ENCODE results near the gene AKT1S1. TPM values are rescaled to one million over a fixed set of nuclear protein-coding genes. Genes with fewer than 3 reads are reported as not detected.

AKT1S1 gene
- total RNA-seq, 1 experiment from 2014 or later, result 12.8 TPM

DNA sequence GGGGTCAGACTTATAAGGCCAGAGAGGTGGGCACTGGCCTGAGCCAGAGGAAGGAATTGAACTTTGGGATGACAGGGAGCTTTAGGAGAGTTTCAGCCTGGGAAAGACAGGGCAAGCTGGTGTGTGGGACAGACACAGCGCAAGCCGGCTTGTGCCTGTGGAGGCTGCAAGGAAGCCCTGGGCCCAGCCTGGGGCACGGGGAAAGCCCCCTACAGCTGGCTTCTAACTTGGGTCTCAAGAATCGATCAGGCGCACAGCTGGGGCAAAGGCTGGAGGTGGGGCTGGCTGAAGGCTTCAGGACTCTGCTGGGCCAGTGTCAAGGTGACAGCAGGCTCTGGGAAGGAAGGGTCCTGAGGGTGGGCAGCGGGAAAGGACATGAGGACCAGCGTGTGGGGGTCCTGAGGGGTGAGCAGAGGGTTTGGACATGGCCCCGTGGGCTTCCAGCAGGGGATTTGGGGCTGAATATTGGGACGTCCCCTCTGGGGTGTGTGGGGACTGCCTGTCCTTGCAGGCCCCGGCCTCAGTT, 23.2 kb downstream of the AKT1S1 start:
- DNase-seq (ENCODE audit: low spot score), result no peak

DNA sequence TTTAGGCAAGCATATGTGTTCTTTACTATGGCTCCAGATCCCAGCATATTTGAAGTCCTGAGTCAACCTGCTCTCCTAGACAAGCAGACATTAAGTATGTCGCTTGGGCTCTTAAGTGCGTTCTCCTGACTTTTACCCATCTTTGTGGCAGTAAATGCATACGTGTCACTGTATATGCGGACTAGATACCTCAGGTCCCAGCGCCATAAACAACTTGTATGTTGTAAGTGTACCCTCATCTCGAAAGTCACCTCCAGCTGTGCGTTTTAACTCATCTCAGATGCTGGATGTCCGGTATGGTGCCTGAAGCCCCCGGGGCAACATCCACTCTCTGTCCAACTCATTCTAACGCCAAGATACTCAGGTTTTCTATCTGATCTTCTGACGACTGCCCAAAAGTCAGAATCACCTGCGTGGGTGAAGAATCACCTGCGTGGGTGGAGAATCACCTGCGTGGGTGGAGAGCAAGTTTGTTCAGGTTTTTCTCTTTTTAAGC, 24.5 kb downstream of the AKT1S1 start:
- DNase-seq (ENCODE audit: low spot score), result no peak

DNA sequence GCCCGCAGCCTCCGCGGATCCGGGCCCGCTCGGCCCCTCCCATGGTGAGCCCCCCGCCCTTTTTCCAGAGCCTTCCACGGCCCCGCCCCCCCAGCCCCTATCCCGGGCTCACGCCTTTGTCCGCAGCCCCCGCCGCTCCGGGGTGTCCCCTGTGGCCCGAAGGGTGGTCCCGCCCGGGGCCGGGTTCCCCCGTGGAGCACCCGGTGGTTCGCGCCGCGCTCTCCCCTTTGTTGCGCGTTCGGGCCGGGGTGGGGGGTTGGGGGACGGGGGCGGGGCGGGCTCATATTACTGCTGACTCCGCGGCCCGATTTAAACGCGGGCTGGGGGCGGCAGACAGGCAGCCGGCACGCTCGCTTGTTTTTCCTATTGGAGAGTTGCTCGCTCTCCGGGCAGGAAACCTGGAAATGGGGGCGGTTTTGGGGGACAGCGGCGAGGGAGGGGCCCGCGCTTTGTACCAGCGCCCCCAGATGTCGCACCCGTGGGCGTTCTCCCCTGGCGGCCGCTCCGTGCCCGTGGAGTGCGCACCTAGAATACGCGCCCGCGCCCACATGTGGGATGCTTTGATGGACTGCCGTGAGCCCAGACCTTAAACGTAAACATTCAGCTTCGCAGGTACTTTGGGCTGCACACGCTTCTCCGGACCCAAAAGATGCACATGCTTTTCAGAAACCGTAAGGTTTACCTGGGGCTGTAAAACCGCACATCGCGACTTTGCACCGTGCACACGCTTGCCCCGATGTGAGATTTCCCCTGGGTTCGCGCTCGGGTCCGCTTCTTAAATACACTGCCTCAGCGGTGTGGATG, 25.5 kb downstream of the AKT1S1 start:
- no peak for DNase-seq (ENCODE audit: low spot score)

DNA sequence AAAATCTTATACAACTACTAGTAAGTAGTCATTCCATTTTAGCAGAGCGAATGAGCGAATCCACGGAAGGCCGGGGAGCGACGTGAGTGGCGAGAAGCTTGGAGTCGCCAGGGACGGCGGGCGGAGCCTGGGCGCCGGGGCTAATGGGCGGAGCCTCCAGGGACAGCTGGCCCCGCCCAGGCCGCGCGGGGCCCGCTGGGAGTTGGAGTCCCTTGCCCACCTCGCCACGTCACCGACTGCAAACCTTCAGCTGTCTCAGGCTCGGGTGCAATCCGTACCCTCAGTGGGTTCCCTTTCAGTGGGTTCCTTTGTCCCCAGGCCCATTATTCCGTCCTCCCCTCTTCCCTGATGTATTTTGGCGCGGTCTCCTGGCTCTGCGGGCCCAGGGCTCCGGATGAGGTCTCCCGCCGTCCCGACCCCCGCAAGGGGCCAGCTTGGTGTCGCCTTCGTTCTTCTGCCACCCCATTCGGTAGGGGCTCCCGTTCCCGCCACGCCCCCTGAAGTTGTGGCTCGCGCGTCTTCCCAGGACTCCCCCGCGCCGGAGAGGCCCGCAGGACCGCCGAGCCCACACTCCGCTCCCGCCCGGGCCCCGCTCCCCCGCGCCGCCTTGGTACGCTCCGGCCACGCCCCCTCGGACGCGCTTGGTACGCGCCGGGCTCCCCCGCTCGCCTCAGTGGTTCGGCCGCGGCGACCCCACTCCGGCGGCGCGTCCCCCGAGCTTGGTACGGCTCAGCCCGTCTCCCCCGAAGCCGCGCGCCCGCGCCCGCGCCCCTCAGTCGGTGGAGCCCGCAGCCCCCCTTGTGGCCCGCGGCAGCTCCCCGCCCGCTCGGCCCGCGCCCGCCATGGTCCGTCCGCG, 26.4 kb downstream of the AKT1S1 start, which contains the start of gene PTOV1:
Gene PTOV1 (plus strand): TSS at position 673 of the 856 bp plus-strand sequence.
- peak; percentile 91 for DNase-seq (ENCODE audit: low spot score)

DNA sequence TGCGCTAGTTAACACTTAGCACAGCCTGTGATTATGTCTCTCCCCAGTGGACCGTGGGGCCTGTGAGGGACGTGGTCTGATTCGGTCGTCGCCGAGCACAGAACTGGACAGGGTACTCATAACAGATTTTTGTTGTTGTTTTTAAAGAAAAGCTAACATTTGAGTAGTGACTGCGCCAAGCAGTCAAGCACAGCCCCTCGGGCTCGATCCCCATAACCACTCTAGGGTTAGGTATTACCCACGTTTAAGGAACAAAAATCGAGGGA, 27.0 kb downstream of the AKT1S1 start:
- DNase-seq (ENCODE audit: low spot score), result no peak

DNA sequence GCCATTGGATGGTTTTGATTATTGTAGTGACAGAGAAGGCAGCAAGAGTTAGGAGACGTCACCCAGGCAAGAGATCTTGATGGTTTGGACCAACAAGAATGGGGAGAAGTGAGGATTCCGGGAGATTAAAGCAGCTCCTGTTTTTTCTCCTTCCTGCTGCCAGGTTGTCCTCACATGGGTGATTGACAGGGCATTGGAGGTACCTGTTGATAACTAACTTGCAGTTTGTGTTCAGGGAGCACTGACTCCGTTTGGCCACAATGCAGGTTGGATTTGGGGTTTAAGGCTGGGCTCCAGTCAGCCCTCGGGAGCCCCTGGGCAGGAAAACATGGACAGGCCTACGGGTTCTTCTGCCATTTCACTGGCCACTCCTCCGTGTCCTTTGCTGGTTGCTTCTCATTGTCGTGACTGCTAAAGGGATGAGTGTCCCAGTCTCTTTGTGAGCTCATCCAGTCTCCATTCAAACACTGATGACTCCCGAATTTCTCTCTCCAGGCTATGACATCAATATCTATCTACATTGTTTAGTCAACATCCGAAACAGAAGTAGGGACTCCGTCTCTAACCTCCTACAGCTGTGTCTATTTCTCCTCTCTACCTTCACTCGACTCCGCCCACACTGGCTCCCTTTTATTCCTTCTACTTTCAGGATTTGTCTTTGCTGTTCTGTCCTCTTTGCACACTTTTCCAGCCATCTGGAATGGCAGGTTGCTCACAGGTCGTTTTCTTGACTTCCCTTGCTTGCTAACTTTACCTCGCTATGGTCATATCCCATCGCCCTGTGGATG, 27.5 kb downstream of the AKT1S1 start:
- no peak for DNase-seq (ENCODE audit: low spot score)

DNA sequence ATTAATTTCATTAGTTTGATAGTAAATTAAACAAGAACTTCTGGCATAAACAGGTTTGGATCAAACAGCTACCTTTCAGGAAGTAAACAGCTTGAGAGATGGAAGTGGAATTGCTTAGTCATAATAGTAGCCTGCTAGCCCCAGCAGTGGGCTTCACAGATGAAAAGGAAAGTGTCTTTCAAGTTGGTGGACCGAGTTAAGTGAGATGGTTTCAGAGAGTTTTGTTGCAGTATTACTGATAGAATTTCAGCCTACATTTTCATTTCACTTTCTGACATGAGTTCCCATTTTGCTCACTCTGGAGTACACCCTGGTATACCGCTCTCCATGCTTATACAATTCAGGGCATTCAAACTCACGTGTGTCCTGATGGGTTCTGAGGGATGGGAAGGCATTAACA, 28.2 kb downstream of the AKT1S1 start:
- DNase-seq (ENCODE audit: low spot score), result no peak

DNA sequence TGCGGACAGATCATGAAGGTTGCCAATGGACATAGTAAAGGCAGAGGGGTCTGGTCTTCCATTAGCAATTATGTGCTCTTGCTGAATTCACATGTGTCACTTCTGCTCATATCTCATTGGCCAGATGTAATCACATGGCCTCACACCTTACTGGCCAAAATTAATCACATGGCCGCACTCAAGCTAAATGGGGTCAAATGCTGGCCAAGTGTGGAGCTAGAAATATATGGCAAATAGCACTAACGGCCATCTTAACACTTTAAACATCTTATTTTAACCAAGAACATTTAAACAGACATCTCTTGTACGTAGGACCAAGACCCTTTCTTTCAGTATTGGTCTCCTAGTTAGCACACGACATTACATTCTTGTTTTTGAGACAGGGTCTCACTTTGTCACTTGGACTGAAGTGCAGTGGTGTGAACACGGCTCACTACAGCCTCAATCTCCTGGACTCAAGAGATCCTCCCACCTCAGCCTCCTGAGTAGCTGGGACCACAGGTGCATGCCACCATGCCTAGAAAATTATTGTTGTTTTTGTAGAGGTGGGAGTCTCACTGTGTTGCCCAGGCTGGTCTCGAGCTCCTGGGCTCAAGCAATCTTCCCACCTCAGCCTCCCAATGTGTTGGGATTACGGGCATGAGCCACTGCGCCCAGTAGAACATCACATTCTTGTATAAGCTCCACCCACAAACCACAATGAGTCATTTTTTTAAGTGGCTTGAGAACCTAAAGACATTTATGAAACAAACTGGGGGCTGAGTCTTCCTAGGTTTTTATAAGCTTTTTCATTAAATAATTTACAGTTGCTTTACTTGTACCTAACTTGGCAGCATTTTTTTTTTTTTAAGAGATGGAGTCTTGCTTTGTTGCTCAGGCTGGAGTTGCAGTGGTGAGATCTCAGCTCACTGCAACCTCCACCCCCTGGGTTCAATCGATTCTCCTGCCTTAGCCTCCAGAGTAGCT, 29.1 kb downstream of the AKT1S1 start:
- peak; percentile 94 for DNase-seq (ENCODE audit: low spot score)

DNA sequence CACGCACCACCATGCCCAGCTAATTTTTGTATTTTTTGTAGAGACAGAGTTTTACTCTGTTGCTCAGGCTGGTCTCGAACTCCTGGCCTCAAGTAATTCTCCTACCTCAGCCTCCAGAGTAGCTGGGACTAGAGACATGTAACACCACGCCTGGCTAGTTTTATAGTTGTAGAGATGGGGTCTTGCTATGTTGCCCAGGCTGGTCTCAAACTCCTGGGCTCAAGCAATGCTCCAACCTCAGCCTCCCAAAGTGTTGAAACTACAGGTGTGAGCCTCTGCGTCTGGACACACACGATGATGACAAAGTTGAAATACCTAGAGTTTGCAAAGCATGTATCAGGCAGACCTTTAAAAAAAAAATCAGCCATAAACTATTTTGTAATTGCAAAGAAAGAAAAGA, 30.7 kb downstream of the AKT1S1 start:
- no peak for DNase-seq (ENCODE audit: low spot score)

DNA sequence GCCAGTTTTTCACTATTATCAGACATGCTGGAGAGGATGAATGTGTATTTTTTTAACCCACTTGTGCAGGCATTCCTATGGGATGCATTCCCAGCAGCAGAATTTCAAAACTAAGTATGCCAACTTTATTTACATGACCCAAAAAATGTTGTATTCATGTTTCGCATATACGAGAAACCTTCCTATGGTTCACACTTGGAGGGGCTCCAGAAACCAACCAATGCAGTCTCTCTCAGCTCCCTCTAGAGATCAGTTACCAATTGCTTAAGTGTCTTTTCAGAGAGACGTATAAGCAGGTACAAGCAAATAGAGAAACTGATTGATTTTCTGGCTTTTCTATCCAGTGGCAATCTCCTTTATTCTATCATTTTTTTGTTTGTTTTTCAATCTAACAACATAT, 31.7 kb downstream of the AKT1S1 start:
- DNase-seq (ENCODE audit: low spot score), result no peak

DNA sequence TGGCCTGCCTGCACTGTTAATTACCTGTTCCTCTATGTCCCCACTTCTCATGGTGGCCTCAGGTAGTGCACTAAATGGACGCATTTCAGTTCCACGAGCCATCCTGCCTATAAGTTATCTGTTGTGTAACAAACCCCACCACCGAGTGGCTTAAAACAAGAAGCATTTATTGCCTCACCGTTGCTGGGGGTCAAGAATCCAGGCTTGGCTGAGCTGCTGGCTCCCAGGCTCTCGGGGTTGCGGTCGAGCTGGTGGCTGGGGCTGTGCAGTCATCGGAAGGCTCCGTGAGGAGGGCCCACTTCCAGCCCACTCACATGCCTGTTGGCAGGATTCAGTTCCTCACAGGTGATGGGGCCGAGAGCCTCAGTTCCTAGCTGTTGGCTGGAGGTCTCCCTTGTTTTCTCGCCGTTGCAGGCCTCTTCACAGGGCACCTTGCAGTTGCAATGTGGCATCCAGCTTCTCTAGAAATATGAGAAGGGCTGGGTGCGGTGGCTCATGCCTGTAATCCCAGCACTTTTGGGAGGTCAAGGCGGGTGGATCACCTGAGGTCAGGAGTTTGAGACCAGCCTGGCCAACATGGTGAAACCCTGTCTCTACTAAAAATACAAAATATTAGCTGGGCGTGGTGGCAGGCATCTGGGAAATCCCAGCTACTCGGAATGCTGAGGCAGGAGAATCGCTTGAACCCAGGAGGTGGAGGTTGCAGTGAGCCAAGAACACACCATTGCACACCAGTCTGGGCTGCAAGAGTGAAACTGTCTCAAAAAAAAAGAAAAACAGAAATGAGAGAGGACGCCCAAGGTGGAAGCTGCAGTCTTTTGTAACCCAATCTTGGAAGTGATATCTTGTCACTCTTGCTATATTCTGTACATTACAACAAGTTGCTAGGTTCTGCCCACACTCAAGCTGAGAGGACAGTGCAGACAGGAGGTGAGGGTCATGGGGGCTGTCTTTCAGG, 32.7 kb downstream of the AKT1S1 start:
- no peak for DNase-seq (ENCODE audit: low spot score)

DNA sequence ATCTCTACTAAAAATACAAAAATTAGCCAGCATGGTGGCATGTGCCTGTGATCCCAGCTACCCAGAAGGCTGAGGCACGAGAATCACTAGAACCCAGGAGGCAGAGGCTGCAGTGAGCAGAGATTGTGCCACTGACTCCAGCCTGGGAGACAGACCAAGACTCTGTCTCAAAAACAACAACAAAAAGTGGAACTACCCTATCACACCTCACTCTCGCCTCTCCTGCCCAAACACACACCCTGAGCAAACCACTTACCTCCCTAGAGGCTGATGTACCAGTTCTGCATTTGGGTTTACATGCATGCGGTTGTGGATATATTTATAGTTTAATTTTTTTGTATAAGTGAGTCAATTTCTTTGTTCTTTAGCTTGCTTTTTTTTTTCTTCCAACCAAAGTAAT, 33.9 kb downstream of the AKT1S1 start:
- DNase-seq (ENCODE audit: low spot score), result no peak

DNA sequence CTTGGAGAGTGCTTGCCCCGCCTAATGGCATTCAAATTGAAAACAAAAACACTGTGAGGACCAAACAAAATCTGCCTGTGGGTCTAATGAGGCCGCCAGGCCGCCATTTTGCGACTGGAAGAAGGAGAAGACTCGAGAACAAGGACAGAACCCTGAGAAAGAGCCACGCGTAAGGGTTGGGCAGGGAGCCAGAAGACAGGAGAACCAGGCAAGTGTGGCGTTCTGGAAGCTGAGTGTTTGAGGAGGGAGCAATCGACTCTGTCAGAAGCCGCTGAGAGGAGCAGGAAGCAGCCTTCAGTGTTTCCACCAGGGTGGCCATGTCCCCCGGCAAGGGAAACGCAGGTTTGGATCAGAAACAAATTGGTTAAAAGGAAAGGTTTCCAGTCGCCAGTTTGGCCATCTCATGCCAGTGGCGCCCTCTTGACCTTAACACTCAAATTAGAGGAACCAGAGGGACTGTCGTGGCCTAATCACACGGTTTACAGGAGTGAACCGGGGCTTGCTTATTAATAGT, 36.4 kb downstream of the AKT1S1 start:
- DNase-seq (ENCODE audit: low spot score), result no peak

DNA sequence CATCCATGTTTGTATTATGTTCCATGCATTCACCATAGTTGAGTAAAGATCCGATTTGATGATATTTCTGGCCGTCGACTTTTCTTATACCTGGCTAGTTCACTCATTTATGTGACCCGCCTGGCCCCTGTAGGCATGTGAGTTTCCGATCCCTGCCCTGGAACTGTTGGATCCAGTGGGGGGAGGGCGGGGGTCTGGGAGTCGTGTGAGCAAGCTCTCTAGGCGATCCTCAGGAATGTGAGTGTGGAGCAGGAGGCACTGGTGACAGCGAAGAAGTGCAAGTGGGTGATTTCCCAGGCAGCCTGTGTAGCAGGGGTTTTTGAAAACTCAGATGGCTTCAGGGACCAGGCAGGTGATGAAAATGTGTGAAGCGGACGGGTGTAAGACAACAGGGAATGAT, 36.8 kb downstream of the AKT1S1 start:
- DNase-seq (ENCODE audit: low spot score), result no peak

DNA sequence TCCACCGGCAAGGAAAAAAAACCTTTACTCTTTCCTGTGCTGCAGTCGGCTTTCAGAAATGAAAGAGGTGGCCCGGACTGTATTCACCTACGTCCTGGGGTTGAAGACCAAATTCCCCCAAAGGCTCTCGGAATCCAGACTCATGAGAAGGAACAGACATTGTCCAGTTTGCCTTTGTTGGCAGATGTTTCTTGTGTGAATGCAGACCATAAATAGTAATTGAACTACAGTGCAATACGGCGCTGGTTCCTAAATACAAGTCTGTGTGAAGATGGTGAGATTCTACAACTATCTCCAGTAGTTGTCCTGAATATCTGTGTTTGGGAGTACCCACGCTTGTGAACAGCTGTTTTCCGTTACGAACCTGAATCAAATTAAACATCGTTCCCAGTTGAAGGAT, 37.4 kb downstream of the AKT1S1 start:
- no peak for DNase-seq (ENCODE audit: low spot score)

DNA sequence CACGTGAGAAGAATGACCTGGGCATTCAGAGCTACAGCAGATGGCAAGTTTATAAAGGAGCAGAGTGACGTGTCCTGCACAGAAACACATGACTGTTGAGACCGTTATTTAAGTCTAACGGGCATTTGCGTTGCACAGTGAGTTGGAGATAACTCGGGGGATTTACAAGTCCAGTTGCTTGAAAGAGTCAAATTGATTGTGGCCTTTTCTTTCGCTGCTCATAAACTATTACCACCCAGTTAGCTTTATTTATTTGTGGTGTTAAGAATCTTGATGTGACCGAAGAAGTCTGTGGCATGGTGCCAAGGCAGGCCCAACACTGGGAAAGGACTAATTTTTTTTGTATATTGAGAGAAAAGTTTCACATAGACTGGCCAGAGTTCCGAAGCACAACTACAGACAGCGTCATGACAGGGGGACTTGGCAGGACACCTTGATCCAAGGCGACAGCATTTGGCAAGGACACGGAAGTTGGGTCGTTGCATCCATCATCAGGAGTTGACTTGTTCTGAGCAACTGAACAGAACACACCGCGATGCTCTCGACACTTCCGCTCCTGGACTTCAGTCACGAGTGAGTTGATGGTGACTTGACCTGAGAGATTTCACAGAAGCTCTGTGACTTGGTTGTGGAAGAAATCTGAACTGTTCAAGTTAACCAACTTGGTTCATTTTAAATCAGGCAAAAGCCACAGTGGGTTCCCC, 38.1 kb downstream of the AKT1S1 start:
- no peak for DNase-seq (ENCODE audit: low spot score)

DNA sequence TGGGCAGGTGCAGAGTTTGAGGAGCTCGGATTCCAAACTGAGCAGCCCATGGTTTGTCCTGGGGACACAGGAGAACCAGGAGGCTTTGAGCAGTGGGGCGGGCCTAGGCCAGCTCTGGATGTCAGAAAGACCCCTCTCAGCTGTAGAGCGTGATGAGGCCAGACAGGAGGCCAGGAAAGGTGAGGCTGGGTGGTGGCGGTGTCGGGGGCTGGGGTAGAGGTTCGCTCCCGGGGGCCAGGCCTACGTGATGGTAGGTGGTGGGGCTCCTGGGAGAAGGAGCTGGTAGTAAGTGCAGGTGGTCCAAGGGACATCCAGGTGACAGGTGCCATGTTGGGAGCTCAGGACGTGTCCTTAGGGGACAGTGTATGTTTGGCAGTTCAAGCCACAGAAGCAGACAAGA, 39.7 kb downstream of the AKT1S1 start:
- DNase-seq (ENCODE audit: low spot score), result no peak

DNA sequence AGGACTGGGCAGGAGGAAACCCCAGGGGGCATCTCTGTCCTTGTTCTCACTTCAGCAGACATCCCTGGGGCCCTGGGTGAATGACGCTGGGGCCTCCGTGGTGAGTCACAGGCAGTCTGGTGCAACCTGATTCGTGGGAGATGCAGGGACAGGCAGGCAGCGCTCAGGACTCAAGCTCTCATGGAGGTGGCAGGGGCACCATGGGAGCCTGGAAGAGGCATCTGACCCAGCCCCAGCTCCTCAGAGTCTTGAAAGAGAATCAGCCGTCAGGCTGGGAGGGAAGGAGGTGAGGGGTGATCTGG, 40.2 kb downstream of the AKT1S1 start:
- DNase-seq (ENCODE audit: low spot score), result no peak
